WTC11 (cell line): ENCODE measurements around the gene HEYL. TPM values are rescaled to one million over a fixed set of nuclear protein-coding genes. Genes with fewer than 3 reads are reported as not detected.

Experiments used
- ATAC-seq: fragments of 200-7000 bp; cut with Tn5 transposase; 2 replicates; pipeline ENCODE4 v1.10.0; 2021; ENCODE audit warnings: mild to moderate bottlenecking, moderate library complexity
- CTCF ChIA-PET: fragments of 300-600 bp; sonication (Branson Sonifier 250); formaldehyde crosslinking; loops from one replicate; lab custom pipeline; 2021; ENCODE audit warnings: antibody characterized with exemption; lab: Charles Lee
- POLR2A ChIA-PET: fragments of 350-600 bp; sonication (Branson Sonifier 250); formaldehyde crosslinking; loops from one replicate; lab custom pipeline; 2021; ENCODE audit warnings: antibody characterized with exemption; lab: Charles Lee
- DNase-seq: peaks from one replicate; pipeline ENCODE4 v3.0.0; 2021; ENCODE audit warnings: low spot score
- H3K27ac Mint-ChIP-seq: 2 replicates; pipeline ENCODE4 v1.8.0; 2021; ENCODE audit warnings: mixed read lengths
- H3K27me3 Mint-ChIP-seq: 2 replicates; pipeline ENCODE4 v1.8.0; 2021; ENCODE audit warnings: low read depth, mild to moderate bottlenecking, moderate library complexity, mixed read lengths
- H3K36me3 Mint-ChIP-seq: 2 replicates; pipeline ENCODE4 v1.8.0; 2021; ENCODE audit warnings: mixed read lengths
- H3K4me1 Mint-ChIP-seq: 2 replicates; pipeline ENCODE4 v1.8.0; 2022; ENCODE audit warnings: mixed read lengths
- H3K4me3 Mint-ChIP-seq: 2 replicates; pipeline ENCODE4 v1.8.0; 2021; ENCODE audit warnings: mild to moderate bottlenecking, moderate library complexity, mixed read lengths
- H3K9me3 Mint-ChIP-seq: 2 replicates; pipeline ENCODE4 v1.8.0; 2021; ENCODE audit warnings: mixed read lengths
- CREB1 ChIP-seq: sonication (generic); formaldehyde crosslinking; IDR thresholded peaks from 2 replicates; pipeline ENCODE4 v1.8.0; 2023; ENCODE audit warnings: mild to moderate bottlenecking, missing genetic modification reagents
- FOXJ3 ChIP-seq: sonication (generic); formaldehyde crosslinking; IDR thresholded peaks from 2 replicates; pipeline ENCODE4 v1.9.0; 2021; ENCODE audit warnings: missing genetic modification reagents, mild to moderate bottlenecking, borderline replicate concordance
- JUN ChIP-seq: sonication (generic); formaldehyde crosslinking; IDR thresholded peaks from 2 replicates; pipeline ENCODE4 v1.8.0; 2023; ENCODE audit warnings: mild to moderate bottlenecking, missing genetic modification reagents
- MAX ChIP-seq: sonication (generic); formaldehyde crosslinking; IDR thresholded peaks from 2 replicates; pipeline ENCODE4 v1.8.0; 2022; ENCODE audit warnings: mild to moderate bottlenecking, missing genetic modification reagents
- MXD4 ChIP-seq: fragments of 250-450 bp; sonication (Bioruptor Pico); IDR thresholded peaks from 2 replicates; pipeline ENCODE4 v1.8.0; 2021; ENCODE audit warnings: mild to moderate bottlenecking, moderate library complexity, borderline replicate concordance
- NFE2L1 ChIP-seq: sonication (generic); formaldehyde crosslinking; IDR thresholded peaks from 2 replicates; pipeline ENCODE4 v1.8.1; 2023; ENCODE audit warnings: missing genetic modification reagents
- SMAD3 ChIP-seq: sonication (generic); formaldehyde crosslinking; IDR thresholded peaks from 2 replicates; pipeline ENCODE4 v1.8.0; 2022; ENCODE audit warnings: missing genetic modification reagents, mild to moderate bottlenecking, borderline replicate concordance
- SP1 ChIP-seq: sonication (generic); formaldehyde crosslinking; conservative IDR thresholded peaks from 2 replicates; pipeline ENCODE4 v1.8.1; 2022; ENCODE audit warnings: missing genetic modification reagents
- USF1 ChIP-seq: sonication (generic); formaldehyde crosslinking; IDR thresholded peaks from 2 replicates; pipeline ENCODE4 v1.8.0; 2022; ENCODE audit warnings: mild to moderate bottlenecking, missing genetic modification reagents
- ZNF138 ChIP-seq: sonication (generic); formaldehyde crosslinking; conservative IDR thresholded peaks from 2 replicates; pipeline ENCODE4 v1.8.1; 2022; ENCODE audit warnings: mild to moderate bottlenecking, moderate library complexity, missing genetic modification reagents
- ZNF232 ChIP-seq: sonication (generic); formaldehyde crosslinking; IDR thresholded peaks from 2 replicates; pipeline ENCODE4 v1.8.0; 2022; ENCODE audit warnings: mild to moderate bottlenecking, missing genetic modification reagents
- ZNF263 ChIP-seq: sonication (generic); formaldehyde crosslinking; IDR thresholded peaks from 2 replicates; pipeline ENCODE4 v1.8.1; 2022; ENCODE audit warnings: low read depth, mild to moderate bottlenecking, moderate library complexity, missing genetic modification reagents
- ZNF317 ChIP-seq: sonication (generic); formaldehyde crosslinking; IDR thresholded peaks from 2 replicates; pipeline ENCODE4 v1.8.1; 2023; ENCODE audit warnings: low read depth, mild to moderate bottlenecking, moderate library complexity, missing genetic modification reagents, borderline replicate concordance
- ZNF512 ChIP-seq: sonication (generic); formaldehyde crosslinking; IDR thresholded peaks from 2 replicates; pipeline ENCODE4 v1.8.1; 2022; ENCODE audit warnings: missing genetic modification reagents, borderline replicate concordance
- ZSCAN18 ChIP-seq: fragments of 250-450 bp; sonication (Bioruptor Pico); IDR thresholded peaks from 2 replicates; pipeline ENCODE4 v2.1.2; 2022; ENCODE audit warnings: mild to moderate bottlenecking, moderate library complexity
- total RNA-seq: library from RNA; stranded (reverse); gene quantifications from 3 replicates; pipeline ENCODE4 v1.2.3, GENCODE V29; 2021
- TF ChIP-seq, protein P1 (sequence below): sonication (generic); formaldehyde crosslinking; IDR thresholded peaks from 2 replicates; pipeline ENCODE4 v1.8.1; 2023; ENCODE audit warnings: mild to moderate bottlenecking, missing genetic modification reagents
- TF ChIP-seq, protein P2 (sequence below): sonication (generic); formaldehyde crosslinking; IDR thresholded peaks from 2 replicates; pipeline ENCODE4 v1.8.1; 2023; ENCODE audit warnings: mild to moderate bottlenecking, missing genetic modification reagents
- TF ChIP-seq, protein P3 (sequence below): fragments of 250-450 bp; sonication (Bioruptor Pico); IDR thresholded peaks from 2 replicates; pipeline ENCODE4 v1.9.0; 2021; ENCODE audit warnings: mild to moderate bottlenecking, borderline replicate concordance

HEYL gene
- total RNA-seq, 1 experiment from 2014 or later = 2.3 TPM

- no peak overlapping the region for H3K27ac Mint-ChIP-seq
- peaks cover 35% of the 10 kb centered on the region for H3K27me3 Mint-ChIP-seq
- ATAC-seq (no peak), DNase-seq (no peak)
- CTCF ChIA-PET = interaction anchor here (1.0 to 2.5 kb wide), 5 partner anchors 8 to 55 kb away, joined by 3 to 12 read pairs (median 5); no protein-coding TSS in a partner anchor
- no peak for TF ChIP-seq MAX (CRISPR knock-in tag)
- no peak for TF ChIP-seq MXD4 (CRISPR knock-in tag)
- no peak for TF ChIP-seq USF1 (CRISPR knock-in tag)
- no peak for TF ChIP-seq FOXJ3 (CRISPR knock-in tag)
- TF ChIP-seq ZNF263 (CRISPR knock-in tag) = no peak
- TF ChIP-seq ZNF138 (CRISPR knock-in tag) = no peak
- H3K36me3 Mint-ChIP-seq = no peaks in the 10 kb centered on the region
- no peak overlapping the region for H3K4me3 Mint-ChIP-seq
- POLR2A ChIA-PET = no interaction called here
- no peaks in the 10 kb centered on the region for H3K4me1 Mint-ChIP-seq
- peaks cover 5% of the 10 kb centered on the region for H3K9me3 Mint-ChIP-seq
These were observed 21.9 kb downstream of the HEYL start for GRCh38 chr1:39617488-39618049.

- TF ChIP-seq NFE2L1 (CRISPR knock-in tag) (peak; percentile 37; the same call in 1 of the 2 replicates), ZNF317 (CRISPR knock-in tag) (no peak), ZNF232 (CRISPR knock-in tag) (no peak), ZNF512 (CRISPR knock-in tag) (no peak)
- TF ChIP-seq, all 79 proteins: peak for 1
- ATAC-seq (no peak), DNase-seq (no peak)
- CTCF ChIA-PET = interaction anchor here (1.0 kb wide), 1 partner anchor 38 kb away, joined by 5 read pairs; no protein-coding TSS in a partner anchor
- Mint-ChIP-seq H3K27me3 (peaks cover 52% of the 10 kb centered on the region), H3K36me3 (no peaks in the 10 kb centered on the region), H3K4me1 (no peaks in the 10 kb centered on the region), H3K27ac (no peak overlapping the region), H3K4me3 (no peak overlapping the region), H3K9me3 (no peaks in the 10 kb centered on the region)
- POLR2A ChIA-PET = no interaction called here
These were observed 24.3 kb downstream of the HEYL start for GRCh38 chr1:39615086-39615673.

DNA sequence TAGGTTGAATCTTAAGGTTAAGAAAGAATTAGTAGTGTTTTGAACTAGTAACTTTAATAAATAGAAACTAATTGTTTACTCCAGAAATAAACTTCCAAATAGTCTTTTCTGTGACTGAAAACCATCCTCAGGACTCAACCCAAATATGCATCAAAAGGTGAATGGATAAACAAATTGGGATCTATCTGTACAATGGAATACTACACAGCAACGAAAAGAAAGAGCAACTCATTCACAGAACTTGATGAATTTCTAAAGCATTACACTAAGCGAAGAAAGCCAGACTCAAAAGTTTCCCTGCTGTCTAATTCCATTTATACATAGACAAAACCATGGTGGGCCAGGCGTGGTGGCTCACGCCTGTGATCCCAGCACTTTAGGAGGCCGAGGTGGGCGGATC lies 25.0 kb downstream of the HEYL start:
- H3K36me3 Mint-ChIP-seq = no peaks in the 10 kb centered on the region
- peaks cover under 1% of the 10 kb centered on the region; the same call in 1 of the 2 replicates for H3K4me1 Mint-ChIP-seq
- ChIA-PET POLR2A (no interaction called here), CTCF (no interaction called here)
- no peak overlapping the region for H3K4me3 Mint-ChIP-seq
- no peaks in the 10 kb centered on the region for H3K9me3 Mint-ChIP-seq
- no peak for ATAC-seq
- no peak for DNase-seq
- H3K27me3 Mint-ChIP-seq = peaks cover 57% of the 10 kb centered on the region
- H3K27ac Mint-ChIP-seq = no peak overlapping the region
- no peak for TF ChIP-seq SP1 (CRISPR knock-in tag)
- TF ChIP-seq SMAD3 (CRISPR knock-in tag) = no peak
- TF ChIP-seq CREB1 (CRISPR knock-in tag) = no peak
- no peak for TF ChIP-seq USF1 (CRISPR knock-in tag)
- no peak for TF ChIP-seq JUN
- TF ChIP-seq, protein P1, sequence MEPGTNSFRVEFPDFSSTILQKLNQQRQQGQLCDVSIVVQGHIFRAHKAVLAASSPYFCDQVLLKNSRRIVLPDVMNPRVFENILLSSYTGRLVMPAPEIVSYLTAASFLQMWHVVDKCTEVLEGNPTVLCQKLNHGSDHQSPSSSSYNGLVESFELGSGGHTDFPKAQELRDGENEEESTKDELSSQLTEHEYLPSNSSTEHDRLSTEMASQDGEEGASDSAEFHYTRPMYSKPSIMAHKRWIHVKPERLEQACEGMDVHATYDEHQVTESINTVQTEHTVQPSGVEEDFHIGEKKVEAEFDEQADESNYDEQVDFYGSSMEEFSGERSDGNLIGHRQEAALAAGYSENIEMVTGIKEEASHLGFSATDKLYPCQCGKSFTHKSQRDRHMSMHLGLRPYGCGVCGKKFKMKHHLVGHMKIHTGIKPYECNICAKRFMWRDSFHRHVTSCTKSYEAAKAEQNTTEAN (CRISPR knock-in tag) = no peak
- TF ChIP-seq, protein P2, sequence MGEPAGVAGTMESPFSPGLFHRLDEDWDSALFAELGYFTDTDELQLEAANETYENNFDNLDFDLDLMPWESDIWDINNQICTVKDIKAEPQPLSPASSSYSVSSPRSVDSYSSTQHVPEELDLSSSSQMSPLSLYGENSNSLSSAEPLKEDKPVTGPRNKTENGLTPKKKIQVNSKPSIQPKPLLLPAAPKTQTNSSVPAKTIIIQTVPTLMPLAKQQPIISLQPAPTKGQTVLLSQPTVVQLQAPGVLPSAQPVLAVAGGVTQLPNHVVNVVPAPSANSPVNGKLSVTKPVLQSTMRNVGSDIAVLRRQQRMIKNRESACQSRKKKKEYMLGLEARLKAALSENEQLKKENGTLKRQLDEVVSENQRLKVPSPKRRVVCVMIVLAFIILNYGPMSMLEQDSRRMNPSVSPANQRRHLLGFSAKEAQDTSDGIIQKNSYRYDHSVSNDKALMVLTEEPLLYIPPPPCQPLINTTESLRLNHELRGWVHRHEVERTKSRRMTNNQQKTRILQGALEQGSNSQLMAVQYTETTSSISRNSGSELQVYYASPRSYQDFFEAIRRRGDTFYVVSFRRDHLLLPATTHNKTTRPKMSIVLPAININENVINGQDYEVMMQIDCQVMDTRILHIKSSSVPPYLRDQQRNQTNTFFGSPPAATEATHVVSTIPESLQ (CRISPR knock-in tag) = no peak
- TF ChIP-seq, protein P3, sequence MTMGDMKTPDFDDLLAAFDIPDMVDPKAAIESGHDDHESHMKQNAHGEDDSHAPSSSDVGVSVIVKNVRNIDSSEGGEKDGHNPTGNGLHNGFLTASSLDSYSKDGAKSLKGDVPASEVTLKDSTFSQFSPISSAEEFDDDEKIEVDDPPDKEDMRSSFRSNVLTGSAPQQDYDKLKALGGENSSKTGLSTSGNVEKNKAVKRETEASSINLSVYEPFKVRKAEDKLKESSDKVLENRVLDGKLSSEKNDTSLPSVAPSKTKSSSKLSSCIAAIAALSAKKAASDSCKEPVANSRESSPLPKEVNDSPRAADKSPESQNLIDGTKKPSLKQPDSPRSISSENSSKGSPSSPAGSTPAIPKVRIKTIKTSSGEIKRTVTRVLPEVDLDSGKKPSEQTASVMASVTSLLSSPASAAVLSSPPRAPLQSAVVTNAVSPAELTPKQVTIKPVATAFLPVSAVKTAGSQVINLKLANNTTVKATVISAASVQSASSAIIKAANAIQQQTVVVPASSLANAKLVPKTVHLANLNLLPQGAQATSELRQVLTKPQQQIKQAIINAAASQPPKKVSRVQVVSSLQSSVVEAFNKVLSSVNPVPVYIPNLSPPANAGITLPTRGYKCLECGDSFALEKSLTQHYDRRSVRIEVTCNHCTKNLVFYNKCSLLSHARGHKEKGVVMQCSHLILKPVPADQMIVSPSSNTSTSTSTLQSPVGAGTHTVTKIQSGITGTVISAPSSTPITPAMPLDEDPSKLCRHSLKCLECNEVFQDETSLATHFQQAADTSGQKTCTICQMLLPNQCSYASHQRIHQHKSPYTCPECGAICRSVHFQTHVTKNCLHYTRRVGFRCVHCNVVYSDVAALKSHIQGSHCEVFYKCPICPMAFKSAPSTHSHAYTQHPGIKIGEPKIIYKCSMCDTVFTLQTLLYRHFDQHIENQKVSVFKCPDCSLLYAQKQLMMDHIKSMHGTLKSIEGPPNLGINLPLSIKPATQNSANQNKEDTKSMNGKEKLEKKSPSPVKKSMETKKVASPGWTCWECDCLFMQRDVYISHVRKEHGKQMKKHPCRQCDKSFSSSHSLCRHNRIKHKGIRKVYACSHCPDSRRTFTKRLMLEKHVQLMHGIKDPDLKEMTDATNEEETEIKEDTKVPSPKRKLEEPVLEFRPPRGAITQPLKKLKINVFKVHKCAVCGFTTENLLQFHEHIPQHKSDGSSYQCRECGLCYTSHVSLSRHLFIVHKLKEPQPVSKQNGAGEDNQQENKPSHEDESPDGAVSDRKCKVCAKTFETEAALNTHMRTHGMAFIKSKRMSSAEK (CRISPR knock-in tag) = no peak
- no peak for TF ChIP-seq ZSCAN18
